HG03196 (cell line): ENCODE data around the gene CADM2.

Experiments
- ATAC-seq: cut with Tn5 transposase; IDR thresholded peaks from one replicate; pipeline ENCODE4 v1.9.1; 2021; ENCODE audit not compliant: unreplicated experiment

CADM2 gene

DNA sequence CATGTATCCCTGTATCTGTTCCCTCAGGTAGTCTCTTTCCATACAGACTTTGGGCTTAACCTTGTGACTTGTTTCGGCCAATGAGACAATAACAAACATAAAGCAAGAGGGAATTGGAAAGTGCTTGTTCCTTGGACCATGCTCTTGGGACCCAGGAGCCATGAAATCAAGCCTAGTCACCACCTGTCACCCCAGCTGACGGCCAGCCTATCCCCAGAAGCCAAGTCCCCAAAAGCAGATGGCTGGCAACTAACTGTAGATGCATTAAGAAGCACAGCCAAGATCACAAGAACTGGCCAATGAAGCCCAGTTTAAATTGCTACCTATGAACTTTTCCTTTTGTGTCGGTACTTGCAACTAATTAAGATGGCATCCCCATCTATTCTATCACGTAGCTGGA is 822.0 kb downstream of the CADM2 start:
- no peak for ATAC-seq

DNA sequence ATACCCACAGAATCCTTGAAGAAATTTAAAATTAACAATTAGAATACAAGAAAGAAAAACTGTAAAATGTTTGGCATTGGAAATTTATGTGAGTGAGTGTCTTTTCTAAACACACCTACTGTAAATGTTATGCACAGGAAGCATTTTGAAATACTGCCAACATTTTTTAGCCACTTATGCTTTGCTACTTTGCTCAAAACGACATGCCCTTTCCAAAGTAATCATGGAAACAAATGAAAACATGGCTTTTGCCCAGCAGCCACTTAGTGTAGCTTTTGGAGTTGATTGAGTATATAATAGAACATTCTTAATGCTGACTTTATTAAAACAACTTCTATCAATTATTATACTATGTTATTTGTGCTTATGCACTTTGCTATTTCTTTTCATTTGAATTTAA is 823.0 kb downstream of the CADM2 start:
- no peak for ATAC-seq

DNA sequence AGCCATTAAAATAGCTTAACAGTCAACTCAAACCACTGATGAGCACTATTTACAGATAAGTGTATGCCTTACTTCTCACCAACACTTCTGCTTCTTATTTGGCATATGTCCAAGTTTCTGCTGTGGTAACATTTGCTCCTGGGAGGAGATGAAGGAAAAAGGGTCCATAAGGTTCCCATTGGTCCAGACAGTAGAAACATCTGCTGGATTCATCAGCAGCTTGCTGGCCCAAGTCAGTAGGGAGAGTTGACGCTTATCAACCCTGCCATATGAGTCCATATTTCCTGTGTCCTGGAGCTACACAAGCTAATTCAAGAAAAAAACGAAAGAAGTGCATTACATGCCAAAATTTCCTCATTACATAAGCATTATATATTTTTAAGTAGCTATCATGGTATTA is 824.5 kb downstream of the CADM2 start:
- ATAC-seq: no peak

DNA sequence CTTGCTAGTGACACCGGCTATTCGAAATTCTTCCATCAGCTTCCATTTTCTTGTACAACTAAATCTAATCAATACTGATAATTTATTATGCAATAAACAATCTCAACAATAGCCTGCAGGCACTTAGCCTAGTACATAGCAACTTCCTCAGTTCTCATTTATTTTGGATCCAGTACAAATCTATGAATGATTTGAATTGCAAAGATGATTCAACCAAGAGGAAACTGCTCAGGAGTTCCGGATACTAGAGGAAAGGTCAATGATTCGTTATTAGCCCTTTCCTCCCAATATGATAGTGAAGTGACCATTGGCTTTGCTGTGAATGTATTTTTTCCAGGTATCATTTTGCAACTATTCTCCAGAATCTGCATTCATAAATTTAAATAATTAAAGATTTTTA is 827.0 kb downstream of the CADM2 start:
- no peak for ATAC-seq

DNA sequence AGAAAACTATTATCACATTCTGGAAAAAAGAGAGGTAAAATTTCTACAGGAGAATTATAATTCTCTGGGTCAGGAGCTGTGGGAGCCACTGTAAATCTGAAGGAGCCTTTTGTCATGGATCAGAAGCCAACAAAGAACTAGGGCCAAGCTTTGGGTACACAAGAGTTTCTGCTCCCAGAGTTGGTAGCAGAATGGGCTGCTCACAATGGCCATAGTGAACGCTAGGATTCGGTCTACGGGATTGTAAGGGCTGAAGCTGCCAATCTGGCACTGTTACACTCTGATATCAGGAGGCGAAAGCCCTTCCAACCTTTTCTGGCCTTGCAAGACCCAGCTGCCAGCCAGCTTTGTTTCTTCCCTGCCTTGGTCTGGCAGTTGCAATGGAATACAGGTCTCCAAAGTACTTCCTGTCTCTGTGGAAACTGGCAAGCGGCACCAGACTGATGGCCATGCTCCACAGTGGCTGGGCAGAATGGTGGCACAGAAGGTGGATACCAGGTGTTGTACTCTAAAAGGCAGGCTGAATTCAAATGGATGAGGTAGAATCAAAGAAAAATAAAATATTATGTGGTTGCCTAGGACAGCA is 831.7 kb downstream of the CADM2 start:
- ATAC-seq: no peak

DNA sequence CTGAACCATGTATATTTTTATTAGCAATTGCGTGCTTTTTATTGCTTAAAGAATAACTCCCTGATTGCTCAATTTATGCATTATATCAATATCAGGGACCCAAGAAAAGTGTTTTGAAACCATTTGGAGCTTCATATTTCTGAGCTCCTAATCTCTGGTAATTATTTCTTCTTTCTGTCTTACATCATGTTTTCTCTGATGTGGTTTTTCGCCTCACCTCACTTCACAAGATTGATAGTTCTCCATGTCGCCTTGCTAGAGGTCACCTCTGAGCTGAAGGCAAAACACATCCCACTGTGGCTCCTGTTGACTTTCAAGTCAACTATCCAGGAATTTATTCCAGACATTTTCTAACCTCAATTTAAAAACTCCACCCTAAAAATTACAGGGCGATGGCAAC is 837.4 kb downstream of the CADM2 start:
- ATAC-seq: no peak

DNA sequence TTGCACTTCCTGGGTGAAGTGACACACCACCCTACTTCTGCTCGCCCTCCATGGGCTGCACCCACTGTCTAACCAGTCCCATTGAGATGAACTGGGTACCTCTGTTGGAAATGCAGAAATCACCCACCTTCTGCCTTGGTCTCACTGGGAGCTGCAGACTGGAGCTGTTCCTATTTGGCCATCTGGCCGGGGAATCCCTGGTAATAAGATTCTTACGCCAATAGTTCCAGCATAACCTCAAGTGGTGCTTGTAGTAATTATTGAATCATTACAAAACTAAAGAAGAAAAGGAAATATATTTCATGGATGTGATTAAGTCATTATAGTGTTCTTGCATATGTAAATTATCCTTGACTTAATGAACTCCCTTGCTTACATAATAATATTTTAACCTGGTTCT is 841.9 kb downstream of the CADM2 start:
- no peak for ATAC-seq

DNA sequence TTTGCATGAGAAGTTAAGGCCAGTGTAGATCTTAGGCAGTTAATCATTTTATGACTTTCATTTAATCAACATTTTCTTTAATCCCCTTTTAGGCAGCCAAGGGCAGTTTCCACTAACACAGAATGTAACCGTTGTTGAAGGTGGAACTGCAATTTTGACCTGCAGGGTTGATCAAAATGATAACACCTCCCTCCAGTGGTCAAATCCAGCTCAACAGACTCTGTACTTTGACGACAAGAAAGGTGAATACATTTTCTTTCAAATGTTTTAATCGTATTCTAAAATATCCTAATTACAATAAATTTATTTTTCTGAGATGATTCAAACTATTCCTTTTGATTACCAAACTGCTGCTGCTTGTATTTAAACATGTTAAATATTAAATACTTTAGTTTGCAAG is 843.2 kb downstream of the CADM2 start:
- no peak for ATAC-seq

DNA sequence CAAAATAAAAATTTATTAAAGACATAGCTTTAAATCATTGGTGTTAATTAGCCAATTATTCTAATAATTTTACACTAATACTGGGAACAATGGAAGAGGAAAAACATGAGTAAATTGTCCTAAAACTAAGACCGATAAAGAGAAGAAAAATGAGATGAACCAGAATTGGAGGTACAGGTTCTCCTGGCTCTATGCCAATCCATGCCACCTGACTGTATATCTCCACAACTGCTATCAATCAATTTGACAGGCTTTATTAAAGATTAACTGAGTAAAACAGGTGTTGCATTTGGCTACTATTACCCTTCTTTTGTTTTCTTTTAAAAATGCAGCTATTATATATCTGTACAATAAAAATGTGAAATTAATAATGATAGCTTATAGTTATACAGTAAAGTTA is 850.0 kb downstream of the CADM2 start:
- ATAC-seq: no peak

DNA sequence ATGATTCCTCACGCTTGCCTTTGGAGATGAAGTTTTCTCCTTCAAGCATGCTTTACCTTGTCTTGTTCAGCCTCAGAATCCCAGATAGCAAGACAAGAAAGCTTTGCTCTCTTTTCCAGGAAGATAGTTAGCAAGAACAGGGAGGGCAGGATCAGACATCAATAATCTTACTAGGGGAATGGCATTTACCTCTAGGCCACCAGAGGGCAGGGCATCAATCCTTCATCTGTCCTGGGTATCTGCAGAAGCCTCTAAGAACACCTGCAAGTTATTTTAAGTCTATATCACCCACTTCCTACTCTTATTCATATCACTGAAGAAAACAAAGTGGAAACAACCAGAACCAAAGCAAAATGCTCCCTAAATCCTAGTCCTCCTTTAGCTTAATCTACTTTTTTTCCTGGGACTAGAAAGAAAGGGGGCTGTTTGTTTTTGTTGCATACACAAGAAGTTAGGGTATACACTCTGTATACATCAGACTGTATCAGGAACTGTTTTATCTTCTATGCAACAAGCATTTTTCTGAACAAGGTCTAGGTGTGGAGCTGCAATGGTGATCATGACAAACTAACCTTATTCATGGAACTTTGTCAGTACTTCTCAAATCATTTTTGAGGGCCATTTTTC is 862.5 kb downstream of the CADM2 start:
- peak; percentile 73 for ATAC-seq

DNA sequence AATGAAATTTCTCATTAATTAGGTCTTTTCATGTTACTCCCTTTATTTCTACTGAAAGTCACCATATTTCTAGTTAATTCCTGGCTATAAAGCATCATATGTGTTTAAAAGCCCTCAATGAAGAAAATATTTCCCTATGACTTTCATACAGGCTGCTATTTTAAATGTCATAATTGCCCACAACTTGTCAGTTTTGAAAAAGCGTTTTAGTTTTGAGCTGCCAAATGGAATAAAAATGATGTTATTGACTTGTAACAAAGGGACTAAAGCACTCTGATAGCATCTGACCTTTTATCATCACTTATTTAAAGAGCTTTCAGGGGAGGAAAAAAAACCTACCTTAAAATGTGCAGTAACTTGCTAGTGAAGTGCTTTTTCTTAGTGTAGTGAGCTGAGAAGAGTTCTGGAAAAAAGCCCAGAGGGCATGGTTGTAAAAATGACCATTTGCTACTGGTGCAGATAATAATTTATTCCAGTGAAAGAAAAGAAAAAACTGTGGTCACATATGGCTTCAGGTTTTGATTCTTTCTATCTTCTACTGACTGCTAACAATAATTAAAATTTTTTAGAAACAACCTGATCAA is 877.2 kb downstream of the CADM2 start:
- ATAC-seq: no peak

DNA sequence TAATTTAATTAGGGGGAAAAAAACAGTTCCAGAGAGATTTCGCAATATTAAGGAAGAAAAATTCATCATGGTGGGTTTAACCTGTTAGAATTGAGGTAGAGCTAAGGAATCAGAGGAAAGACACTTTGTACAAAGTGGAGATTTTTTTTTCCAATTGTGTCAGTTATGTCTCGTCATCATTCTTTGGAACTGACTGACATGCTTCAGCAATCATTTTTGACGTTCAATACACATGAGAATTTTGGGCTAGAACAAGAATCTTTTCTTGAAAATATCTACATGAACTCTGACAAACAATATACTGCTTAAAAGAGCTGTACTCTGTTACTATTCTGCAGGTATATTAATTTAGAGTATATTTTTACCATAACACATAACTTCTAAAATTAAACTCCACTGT is 878.6 kb downstream of the CADM2 start:
- no peak for ATAC-seq

DNA sequence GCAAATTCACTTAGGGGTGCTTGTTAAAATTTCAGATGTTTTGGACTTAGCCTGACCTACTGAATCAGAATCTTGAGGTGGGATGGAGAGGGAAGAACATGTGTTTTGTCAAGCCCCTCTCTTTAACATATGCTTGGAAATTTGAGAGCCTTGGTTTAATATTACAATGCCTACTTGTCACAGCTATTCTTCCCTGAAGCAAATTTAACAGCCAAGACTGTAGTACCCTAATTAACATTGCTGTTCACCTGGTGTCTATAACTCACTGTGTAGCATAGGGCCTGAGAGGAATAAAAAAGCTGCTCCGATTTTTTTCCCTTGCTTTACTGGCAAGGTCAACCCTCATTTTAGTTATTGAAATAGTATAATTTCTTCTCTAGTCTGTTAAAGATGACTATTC is 880.1 kb downstream of the CADM2 start:
- ATAC-seq: no peak

DNA sequence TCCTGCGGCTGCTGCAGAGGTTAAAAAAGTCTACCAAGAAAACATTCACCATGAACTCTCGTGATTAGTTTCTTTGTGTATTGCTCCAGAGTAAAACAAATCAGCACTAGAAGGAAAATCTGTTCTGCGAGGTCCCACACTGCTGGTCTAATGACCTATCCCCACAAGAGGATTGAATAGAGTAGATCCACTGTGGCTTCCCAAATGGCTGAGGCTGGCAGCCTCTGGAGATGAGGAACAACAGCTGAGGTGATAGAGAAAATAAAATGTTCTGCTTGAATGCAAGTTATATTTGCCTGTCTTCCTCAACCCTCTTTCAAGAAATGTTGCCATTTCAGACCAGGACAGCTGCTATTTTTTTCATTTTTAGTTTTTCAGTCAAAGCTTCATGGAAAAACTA is 883.3 kb downstream of the CADM2 start:
- ATAC-seq: no peak

DNA sequence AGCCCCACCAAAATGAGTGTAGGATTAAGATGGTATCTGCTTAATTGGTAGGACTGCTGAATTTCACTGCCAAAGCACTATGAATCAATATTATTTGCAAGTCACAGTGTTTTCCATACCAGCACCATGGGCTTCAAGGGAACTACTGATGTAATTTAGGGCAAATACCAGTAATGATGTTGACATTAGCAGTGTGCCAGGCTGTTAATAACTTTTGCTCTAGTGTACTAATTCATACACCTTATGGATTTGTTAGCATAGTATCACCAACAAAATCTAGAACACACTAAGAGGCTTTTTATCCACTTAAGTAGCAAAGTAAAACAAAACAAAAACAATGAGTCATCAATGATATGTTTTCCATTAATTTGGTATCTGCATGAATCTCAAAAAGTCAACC is 888.2 kb downstream of the CADM2 start:
- ATAC-seq: no peak

DNA sequence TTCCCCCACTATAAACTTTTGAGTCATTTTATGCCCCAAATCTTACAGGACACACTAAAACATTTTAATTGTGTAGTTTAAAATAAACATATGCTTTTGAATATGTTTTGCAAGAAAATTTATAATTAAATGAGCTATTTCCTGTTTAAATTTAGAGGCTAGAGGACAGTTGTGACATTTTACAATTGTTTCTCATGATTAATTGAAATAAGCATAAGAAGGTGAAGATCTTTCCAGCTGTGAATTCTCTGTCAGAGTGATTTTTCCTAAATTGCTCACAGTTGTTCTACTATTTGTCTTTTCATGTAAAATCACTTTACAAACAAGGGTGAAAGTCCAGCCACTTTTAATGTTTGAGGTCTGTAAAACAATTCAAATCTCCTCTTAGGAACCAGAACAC is 892.3 kb downstream of the CADM2 start:
- no peak for ATAC-seq

DNA sequence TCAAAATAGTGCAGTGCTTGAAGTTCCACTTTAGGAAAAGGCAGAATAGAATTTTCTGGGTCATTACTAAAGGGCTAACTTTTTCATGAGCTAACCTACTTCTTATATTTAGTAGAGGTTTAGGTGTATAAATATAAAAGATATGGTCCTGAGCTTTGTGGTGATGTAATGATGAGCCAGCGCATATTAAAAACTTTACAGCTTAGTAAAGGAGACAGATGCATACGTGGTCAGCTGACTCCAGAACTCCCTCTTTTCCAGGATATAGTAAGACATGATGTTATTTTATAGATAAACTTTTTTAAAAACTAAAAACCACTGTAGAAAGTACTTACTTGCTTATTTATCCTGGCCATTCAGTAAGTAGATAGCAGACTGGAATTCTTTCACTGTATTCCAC is 895.0 kb downstream of the CADM2 start:
- ATAC-seq: no peak

DNA sequence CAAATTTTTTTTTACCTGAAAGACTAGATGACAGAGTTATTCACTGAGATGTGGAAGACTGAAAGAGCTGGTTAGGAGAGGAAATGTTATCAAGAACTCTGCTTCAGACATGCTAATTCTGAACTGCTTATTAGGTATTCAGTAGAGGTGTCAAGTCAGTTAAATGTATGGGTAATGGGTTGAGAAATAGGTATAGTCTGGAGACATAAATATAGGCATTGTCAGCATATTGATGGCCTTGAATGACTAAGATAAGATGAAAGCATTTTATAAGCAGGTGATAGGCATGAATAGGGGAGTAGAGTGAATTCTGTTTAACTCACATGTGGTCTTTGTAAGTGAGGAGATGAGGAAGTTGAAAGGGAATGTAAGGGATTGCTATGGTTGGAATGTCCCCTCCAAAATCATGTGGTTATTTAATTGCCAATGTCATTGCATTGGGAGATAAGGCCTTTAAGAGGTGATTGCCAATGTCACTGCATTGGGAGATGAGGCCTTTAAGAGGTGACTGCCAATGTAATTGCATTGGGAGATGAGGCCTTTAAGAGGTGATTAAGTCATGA is 904.2 kb downstream of the CADM2 start:
- ATAC-seq: no peak

DNA sequence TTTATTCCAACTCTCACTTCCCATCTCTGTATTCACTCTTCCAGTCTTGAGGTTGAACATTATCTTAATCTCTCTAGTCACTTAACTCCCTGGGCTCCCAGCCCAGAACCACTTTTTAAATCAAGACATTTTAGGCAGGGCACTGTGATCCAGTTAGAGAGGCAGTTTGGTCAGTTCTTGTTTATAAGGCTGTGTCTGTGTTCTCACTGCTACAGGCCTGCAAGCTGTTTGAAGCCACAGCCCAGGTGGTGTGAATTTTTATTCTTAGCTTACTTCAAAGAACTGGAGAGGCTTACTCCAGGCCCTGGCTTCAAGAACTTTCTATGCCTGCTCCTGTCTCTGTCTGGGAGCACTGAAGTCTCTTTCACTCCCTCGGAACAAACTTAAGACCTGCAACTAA is 906.1 kb downstream of the CADM2 start:
- ATAC-seq: no peak

DNA sequence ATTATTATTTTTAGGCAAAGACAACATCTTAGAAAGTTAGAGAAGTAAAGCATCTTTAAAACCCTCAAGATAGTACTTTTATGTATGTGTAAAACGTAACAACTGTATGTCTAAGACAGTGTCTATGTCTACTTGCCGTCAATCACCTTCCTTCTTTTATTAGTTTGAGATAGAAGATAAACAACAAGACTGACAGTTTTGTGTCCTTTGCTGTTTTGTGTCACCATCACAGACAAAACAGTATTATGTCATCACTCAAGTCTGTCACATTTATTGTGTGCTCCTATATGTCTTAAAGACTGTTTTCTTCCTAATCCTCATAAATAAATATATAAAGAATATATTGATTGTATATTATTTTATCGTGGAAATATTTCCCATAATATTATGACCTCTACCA is 908.3 kb downstream of the CADM2 start:
- ATAC-seq: no peak

DNA sequence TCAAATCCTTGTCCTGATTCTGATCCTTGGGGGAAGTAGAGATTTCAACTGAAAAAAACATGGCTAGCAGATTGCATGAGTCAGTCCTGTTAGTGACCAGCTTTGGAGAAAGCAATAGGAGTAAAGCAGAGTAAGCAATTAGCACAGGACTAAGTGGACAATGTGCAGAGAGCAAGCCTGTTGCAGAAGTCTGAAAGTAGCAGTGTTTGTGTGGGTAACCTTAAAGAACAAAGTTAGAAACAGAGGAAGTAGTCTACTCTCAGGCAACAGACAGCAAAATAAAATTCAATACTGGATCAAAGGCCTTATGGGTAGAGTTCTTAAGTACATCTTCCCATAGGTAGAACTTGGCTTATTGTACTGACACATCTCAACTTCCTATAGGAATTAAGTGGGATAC is 916.8 kb downstream of the CADM2 start:
- no peak for ATAC-seq

DNA sequence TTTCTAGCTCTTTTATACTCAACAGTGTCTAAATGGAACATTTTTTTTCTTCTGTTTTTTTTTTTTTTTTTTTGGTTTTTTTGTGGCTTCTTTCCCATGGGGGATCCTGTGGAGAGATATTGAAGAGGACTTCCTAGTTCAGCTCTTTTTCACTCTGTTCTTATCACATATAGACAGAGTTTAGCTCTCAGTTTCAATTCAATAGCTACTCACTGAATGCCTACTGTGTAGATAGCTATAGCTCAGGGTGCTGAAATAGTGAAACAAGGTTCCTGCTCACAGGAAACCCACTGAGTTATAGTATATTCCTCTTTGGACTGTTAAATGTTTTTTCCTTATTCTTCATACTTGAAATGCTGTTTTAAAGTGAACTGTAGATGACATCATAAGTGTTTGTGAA is 918.8 kb downstream of the CADM2 start:
- ATAC-seq: no peak
